SW480 (cell line): Measurements from ENCODE around the gene ZXDC.

ENCODE experiments used
- DNase-seq: peaks from one replicate; pipeline ENCODE4 v3.0.0-alpha.2; 2016; ENCODE audit warnings: low spot score

The ZXDC gene

GRCh38 chr3:126395846-126396513 is 79.7 kb downstream of the ZXDC start:
- no peak for DNase-seq

- no peak for DNase-seq
Measured at GRCh38 chr3:126394977-126395321, 80.7 kb downstream of the ZXDC start.

DNA sequence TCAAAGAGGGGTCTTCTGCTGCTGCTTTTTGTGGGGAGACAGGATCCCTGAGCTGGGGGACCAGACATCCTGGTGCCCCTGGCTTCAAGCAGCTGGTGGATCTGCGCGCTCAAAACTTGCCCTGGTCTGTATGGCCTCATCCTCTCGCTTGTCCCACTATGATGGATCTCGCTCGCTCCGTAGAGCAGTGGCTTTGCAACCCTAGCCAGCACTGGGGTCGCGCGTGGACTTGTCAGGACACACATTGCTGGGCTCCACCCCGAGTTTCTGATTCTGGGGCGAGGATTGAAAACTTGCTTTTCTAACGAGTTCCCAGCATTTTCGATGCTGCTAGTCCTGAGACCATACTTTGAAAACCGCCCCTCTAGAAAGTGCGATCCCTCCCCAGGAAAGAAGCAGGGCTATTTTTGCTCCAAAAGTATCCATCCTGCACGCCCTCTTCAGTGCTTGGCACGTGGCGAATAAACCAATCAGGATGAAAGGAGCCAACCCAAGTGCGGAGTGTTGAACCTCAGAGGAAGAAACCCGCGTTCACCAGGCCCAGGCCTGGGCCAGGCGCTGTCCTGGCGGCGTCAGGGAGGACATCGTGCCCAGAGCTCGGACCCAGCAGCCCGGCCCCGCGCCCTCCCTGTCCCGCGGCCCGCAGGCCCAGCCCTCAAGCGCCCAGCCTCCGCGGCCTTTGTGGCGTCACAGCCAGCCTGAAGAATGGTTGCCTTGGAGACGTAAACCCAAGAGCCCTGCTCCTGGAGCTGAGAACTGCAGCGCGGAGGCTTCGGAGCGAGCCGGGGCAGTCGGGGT is 81.3 kb downstream of the ZXDC start, which contains the start of gene CFAP100:
Gene CFAP100 (plus strand): TSS at position 731 of the 798 bp plus-strand sequence. CDS start 1,092 bp downstream, outside the sequence.
- no peak for DNase-seq

DNA sequence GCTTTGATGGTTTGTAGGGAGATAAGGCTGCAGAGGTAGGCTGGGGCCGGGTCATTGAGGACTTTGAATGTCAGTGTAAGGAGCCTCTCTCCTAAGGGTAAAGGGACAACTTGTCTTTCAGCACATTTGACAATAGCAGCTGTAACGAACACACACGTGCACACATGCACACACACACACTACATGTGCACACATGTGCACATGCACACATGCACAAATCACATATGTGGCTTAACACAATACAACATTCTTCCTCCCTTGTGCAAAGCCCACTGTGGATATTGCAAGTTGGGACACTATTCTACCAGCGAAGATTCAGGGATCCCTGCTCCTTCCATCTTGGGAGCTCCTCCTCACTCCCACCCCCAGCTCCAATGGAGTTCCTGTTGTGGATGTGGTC is 82.1 kb downstream of the ZXDC start:
- no peak for DNase-seq

DNA sequence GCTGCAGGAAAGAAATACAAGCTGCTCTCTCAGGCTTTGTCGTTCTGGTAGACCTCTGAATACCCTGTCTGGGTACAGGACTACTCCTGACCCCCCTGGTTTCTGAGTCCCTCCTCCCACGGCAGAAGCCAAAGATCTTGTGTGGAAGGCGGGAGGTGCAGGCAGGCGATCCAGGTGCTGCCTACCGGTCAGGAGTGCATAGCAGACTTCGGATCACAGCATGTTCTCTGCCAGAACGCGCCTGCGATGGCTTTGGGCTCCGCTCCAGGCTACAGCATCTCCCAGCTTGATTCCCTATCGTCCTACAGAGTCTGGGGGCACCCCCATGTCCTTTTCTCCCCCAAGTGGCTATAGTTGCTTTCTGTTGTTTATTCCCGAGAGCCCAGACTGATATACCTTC is 83.4 kb downstream of the ZXDC start:
- no peak for DNase-seq

- DNase-seq = no peak
Measured at GRCh38 chr3:126391631-126392030, 84.1 kb downstream of the ZXDC start.

DNA sequence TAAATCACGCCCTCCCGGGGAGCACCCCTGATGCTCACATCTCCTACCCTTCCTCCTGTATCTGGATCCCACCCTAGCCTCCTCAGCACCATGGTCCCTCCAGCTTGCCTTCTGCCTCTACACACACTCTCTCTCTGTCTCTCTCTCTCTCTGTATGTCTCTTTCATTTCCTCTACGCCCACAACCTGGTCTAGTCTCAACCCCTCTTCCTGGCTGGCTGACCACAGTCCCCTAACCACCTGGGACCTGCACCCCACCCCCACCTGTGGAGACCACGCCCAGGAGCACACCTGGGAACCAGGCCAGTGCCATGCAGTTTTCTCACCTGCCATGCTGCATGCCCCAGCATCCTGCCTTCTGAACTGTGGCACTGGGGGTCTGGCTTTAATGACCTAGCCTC is 84.9 kb downstream of the ZXDC start:
- peak; percentile 21 for DNase-seq

- no peak for DNase-seq
Measured at GRCh38 chr3:126390201-126390600, 85.5 kb downstream of the ZXDC start.

DNA sequence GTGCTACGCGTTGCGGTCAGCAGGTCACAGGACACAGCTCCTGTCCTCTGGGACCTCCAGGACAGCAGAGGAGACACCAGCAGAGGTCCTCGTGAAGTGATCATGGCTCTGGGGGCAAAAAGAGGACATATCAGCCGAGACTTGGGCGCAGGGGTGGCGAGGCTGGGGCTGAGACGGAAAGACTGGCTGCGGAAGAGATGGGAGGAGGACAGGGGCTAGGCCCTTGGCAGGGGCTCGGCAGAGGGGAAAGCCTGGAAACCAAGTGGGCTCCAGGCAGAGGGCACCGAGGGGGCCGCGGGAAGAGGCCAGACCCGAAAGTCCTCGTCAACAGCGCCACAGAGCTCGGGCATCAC is 85.9 kb downstream of the ZXDC start:
- DNase-seq = no peak

GRCh38 chr3:126389112-126389793 is 86.4 kb downstream of the ZXDC start:
- DNase-seq = peak; percentile 89
